ENCODE data around the gene PVALEF.

Gene PVALEF

DNA sequence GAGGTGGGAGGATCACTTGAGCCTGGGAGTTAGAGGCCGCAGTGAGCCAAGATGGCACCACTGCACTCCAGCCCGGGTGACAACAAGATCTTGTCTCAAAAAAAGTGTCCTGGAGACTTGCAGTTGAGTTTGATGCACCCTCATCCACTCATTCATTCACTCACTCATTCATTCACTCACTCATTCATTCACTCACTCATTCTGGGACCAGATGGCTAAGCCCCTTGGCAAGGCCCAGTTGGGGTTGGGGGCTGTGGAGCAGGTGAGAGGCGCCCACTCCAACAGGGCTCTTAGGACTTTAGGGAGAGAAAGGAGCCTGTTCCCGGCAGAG is 1.9 kb downstream of the PVALEF start:
- TF ChIP-seq, protein P1, sequence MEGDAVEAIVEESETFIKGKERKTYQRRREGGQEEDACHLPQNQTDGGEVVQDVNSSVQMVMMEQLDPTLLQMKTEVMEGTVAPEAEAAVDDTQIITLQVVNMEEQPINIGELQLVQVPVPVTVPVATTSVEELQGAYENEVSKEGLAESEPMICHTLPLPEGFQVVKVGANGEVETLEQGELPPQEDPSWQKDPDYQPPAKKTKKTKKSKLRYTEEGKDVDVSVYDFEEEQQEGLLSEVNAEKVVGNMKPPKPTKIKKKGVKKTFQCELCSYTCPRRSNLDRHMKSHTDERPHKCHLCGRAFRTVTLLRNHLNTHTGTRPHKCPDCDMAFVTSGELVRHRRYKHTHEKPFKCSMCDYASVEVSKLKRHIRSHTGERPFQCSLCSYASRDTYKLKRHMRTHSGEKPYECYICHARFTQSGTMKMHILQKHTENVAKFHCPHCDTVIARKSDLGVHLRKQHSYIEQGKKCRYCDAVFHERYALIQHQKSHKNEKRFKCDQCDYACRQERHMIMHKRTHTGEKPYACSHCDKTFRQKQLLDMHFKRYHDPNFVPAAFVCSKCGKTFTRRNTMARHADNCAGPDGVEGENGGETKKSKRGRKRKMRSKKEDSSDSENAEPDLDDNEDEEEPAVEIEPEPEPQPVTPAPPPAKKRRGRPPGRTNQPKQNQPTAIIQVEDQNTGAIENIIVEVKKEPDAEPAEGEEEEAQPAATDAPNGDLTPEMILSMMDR (IDR thresholded peaks at IDR 0.05; ENCODE audit: extremely low read depth, missing control alignments), result no peak
- no peak for DNase-seq (ENCODE audit: low spot score)

DNA sequence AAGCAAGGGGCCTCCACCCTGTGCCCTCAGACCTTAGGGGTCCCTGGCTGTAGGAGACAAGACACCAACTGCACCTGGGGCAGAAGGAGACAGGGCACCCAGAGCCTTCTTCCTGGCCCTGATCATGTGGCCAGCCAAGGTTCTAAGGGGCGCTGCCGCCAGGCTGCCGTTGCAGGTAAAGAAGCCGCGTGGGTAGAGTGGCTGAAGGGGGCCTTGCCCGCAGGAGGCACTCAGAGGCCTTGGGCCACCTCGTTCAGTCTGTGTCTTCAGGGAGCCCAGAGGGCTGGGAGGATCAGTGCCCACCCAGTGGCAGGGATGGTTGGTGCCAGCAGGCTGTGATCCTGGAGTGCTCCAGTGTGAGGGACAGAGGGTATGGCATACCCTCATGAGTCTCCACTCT is 2.3 kb downstream of the PVALEF start:
- DNase-seq (ENCODE audit: low spot score), result no peak
- TF ChIP-seq, protein P1 (IDR thresholded peaks at IDR 0.05; ENCODE audit: extremely low read depth, missing control alignments), result no peak

DNA sequence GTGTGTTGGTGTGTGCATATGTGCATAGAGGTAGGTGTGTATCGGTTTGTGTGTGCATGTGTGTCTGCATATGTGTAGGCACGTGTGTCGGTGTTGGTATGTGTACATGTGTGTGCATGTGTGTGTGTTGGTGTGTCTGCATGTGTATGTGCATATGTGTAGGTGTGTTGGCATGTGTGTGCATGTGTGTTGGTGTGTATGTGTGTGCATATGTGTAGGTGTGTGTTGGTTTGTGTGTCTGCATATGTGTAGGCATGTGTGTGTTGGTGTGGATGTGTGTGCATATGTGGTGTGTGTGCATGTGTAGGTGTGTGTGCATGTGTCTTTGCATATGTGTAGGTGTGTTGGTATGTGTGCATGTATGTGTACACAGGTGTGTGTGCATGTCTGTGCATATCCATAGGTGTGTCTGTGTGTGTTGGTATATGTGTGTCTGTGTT is 4.6 kb downstream of the PVALEF start:
- TF ChIP-seq, protein P1 (IDR thresholded peaks at IDR 0.05; ENCODE audit: extremely low read depth, missing control alignments), result no peak
- no peak for DNase-seq (ENCODE audit: low spot score)

DNA sequence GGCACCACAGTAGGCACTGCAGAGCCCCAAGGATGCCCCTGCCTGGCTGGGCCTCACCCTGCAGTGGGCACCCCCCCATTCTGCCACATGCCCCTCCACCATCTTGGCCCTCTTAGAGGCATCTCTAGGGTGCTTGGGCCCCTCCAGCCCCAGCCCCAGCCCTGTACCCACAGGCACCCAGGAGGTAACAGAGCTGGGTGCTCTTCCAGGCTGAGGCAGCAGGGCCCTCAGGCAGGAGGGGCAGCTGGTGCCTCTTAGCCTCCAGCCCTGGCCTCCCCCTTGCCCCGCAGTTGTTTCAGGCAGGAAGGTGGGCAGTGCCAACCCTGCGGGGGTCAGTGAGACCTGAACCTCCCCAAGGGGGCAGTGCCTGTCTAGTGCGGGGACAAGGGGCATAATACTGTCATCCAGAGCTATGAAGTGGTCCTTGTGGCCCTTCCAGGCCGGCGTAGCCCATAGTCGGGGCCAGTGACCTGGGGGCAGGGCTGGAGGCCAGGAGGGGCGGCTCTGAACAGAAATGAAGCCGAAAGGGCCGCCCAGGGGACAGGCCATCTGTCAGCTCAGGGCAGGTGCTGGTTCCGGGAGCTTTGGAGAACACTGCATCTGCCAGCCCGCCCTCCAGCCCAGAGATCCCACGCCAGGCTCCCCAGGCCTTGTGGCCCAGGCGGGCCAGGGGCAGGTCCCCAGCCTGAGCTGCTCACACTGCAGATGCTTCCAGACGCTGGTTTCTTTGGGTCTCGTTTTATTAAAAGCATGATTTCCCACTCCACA is 5.6 kb downstream of the PVALEF start:
- TF ChIP-seq, protein P1 (IDR thresholded peaks at IDR 0.05; ENCODE audit: extremely low read depth, missing control alignments), result no peak
- DNase-seq (ENCODE audit: low spot score), result no peak

DNA sequence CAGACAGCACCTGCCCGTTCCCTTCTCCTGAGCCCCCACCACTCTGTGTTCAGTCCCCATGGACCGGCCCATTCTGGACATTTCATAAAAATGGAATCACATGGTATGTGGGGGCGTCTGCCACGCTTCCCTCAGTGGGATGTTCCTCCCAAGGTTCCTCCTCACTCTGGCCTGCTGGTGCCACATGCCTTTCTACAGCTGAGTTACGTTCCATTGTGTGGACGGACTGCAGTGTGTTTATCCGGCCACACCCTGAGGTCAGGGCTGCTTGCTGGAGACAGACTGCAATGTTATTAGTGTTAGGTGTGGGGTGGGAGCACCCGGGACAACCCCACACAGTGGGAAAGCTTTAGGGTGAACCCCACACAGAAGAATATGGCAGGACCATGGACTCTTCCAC is 6.6 kb downstream of the PVALEF start:
- no peak for DNase-seq (ENCODE audit: low spot score)
- TF ChIP-seq, protein P1 (IDR thresholded peaks at IDR 0.05; ENCODE audit: extremely low read depth, missing control alignments), result no peak

DNA sequence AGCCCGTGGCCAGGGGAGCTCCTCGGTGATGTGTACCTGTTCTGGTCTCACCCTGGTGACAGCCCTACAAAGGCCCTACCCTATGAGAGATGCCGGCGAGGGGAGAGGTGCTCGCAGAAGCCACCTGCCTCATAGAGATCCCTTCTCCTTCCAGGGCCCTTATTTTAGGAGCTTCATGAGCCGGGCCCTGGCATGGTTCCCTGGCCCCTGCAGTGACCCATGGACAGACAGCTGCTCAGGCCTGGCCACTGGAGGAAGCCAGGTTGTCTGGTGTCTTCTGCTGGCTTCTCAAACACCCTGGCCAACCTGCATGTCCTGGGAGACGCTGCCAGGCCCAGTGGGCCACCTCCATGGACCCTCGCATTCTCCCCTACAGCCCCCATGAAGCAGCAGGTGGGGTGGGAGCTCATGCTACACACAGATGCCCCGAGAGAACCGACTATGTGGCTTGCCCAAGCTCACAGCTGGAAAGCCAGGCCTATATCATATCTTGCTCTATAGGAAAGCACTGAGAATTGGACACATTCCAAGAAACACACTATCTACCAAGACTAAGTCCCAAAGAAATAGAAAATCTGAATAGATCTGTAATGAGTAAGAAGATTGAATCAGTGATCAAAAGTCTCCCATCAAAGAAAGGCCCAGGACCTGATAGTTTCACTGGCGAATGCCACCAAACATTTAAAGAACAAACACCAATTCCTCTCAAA is 7.9 kb downstream of the PVALEF start:
- TF ChIP-seq, protein P1 (IDR thresholded peaks at IDR 0.05; ENCODE audit: extremely low read depth, missing control alignments), result no peak
- DNase-seq (ENCODE audit: low spot score), result no peak

DNA sequence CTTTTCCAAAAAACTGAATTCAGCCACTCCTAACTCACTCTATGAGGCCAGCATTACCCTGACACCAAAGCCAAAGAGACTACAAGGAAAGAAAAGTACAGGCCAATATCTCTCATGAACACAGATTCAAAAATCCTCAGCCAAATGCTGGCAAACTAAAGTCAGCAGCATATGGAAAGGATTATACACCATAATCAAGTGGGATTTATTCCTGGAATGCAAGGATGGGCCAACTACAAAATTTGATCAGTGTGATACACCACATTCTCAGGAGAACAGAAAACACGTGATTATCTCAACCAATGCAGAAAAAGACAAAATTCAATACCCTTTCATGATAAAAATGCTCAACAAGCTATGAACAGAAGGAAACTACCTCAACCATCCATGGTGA is 8.5 kb downstream of the PVALEF start:
- no peak for DNase-seq (ENCODE audit: low spot score)
- TF ChIP-seq, protein P1 (IDR thresholded peaks at IDR 0.05; ENCODE audit: extremely low read depth, missing control alignments), result no peak
